Ovary (tissue), 3 donors: ENCODE measurements around the gene TEX48.

ENCODE experiments used
- EP300 ChIP-seq: sonication (generic); formaldehyde crosslinking; IDR thresholded peaks from one replicate; pipeline ENCODE4 v1.6.1; 2017; ENCODE audit warnings: antibody characterized with exemption
- POLR2A ChIP-seq: fragments of 450-650 bp; IDR thresholded peaks from one replicate; pipeline ENCODE4 v1.6.1; 2017; ENCODE audit warnings: antibody characterized with exemption, mild to moderate bottlenecking, moderate library complexity
- TF ChIP-seq, protein P1 (sequence below), 3 donors: fragments of 450-650 bp in 2 of 3; fragments of 200-600 bp in 1 of 3; IDR thresholded peaks; one replicate each; pipeline versions ENCODE4 v1.5.1 to v1.8.0; 2016 to 2022; ENCODE audit warnings: antibody characterized with exemption in 3 of 3, mild to moderate bottlenecking in 1 of 3
- donor health status: DM: no; HTN: no; CAD: no.

DNA sequence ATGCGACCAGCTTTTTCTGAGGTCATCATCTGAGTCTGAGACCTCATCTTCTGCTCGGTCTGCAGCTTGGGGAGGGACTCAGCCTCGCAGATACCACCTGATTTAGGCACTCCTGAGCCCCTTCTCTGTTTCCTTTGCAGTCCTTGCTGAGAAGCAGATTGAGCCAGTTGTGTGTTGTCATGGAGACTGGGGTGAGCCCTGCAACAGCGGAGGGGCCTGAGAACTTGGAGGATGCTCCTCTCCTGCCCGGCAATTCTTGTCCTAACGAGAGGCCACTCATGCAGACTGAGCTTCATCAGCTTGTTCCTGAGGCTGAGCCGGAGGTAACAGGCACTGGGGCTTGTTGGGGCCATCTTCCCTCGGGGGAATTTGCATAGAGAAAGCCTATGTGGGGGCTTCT, 43.6 kb downstream of the TEX48 start:
- TF ChIP-seq, protein P1, sequence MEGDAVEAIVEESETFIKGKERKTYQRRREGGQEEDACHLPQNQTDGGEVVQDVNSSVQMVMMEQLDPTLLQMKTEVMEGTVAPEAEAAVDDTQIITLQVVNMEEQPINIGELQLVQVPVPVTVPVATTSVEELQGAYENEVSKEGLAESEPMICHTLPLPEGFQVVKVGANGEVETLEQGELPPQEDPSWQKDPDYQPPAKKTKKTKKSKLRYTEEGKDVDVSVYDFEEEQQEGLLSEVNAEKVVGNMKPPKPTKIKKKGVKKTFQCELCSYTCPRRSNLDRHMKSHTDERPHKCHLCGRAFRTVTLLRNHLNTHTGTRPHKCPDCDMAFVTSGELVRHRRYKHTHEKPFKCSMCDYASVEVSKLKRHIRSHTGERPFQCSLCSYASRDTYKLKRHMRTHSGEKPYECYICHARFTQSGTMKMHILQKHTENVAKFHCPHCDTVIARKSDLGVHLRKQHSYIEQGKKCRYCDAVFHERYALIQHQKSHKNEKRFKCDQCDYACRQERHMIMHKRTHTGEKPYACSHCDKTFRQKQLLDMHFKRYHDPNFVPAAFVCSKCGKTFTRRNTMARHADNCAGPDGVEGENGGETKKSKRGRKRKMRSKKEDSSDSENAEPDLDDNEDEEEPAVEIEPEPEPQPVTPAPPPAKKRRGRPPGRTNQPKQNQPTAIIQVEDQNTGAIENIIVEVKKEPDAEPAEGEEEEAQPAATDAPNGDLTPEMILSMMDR (IDR thresholded peaks at IDR 0.05): no peak
- TF ChIP-seq POLR2A (no peak), EP300 (no peak)
